CD4-positive, alpha-beta T cell treated with Interleukin-4 for 1 hour (primary cell): ENCODE results near the gene OSBPL3.

Experiments
- DNase-seq, 2 donors: peaks; one replicate each; pipeline ENCODE4 v3.0.0-alpha.2; 2020 to 2022

The OSBPL3 gene

DNA sequence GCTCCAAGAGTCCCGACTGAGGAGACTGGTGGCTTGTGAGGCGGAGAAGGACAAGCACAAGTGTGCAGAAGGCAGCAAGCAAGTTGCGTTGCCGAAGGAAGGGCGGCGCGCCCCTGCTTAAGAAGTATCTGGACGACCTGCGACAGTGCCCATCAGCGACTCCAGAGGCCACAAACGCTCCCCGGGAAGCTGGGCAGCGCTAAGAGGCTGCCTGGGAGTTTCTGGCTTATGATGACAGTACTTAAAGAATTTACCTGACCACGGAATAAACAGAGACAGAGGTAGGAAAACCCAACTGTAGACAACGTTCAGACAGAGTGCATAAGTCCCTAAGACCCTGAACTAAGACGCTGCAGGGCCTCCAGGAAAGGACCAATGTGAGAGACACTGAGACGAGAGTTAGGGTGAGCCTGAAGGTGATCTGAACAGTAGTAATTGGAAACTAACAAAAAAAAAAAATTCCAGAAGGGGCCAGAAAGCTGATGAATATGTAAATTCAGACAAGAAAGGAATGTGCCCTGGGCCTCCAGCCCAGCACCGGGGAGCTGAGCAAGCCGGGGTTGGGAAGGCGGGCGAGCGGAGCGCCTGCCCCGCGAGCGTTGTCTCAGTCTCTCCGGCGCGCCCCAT lies 1.0 kb downstream of the OSBPL3 start:
- no peak for DNase-seq

DNA sequence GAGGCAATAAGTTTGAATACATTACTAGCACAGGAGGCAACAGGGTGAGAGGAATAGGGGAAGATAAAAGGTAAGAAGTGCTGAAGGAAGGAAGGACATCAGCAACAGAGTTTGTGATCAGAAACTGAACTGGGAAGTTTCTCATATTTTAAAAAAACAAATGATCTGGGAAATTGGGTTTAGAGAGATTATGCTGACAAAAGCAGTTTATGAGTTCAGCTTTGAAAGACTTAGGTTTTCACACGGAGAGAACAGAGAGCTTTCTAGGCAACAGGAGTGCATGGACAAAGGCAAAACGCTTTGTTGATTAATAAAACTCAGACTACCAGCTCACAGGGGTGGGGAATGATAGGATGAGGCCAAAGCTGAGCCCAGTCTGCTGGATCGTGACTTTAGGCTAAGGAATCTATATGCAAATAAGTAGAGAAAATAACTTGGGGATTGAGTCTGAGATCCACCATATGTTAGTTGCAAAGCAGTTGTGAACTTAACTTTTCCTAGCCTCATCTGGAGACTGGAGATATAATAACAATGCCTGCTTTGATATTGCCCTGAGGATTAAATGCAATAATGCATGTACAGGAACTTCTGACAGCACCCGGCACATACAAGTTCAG lies 4.2 kb downstream of the OSBPL3 start:
- DNase-seq = no peak

DNA sequence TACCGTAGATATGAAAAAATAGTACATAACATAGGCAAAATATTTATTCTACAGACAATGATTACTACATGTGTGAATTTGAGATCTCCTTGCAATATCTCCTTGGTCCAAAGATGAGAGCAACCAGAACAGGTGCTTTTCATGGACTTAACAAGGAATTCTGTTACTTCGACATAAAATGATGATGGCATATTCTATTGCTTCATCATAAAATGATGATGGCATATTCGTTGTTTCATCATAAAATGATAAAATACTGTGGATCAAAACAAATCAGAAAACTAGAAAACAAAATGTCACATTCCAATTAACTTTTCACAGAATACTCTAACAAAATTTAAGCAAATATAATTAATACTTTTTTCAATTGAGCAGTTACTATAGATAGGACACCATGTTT lies 4.8 kb downstream of the OSBPL3 start:
- no peak for DNase-seq

DNA sequence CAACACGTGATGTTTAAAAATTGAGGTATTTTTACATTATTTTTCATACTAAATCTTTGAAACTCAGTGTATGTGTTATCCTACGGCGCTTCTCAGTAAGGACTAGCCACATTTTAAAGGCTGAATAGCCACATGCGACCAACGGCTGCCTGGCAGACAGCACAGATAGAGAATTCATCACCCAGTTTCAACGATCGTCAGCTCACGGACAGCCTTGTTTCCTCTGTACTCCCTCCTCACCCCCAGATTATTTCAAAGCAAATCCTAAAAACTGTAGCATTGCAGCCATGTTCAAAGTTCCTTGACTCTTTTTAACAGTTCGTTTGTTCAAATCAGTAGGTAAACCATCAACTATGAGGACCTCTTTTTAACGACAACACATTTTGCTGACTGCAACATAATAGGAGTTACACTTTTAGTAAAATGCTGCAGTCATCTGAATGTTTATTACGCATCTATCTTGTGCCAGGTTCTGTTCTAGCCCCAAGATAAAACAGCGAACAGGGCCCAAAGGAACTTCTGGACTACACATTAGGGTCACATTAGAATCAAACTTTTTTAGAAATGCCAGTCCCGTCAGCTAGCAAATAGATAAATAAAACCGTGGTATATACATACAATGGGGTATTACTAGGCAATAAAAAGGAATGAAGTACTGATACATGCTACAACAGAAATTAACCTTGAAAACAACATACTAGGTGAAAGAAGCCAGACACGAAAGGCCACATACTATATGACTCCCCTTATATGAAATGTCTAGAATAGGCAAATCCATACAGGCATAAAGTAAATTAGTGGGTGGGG lies 5.7 kb downstream of the OSBPL3 start:
- DNase-seq = no peak

DNA sequence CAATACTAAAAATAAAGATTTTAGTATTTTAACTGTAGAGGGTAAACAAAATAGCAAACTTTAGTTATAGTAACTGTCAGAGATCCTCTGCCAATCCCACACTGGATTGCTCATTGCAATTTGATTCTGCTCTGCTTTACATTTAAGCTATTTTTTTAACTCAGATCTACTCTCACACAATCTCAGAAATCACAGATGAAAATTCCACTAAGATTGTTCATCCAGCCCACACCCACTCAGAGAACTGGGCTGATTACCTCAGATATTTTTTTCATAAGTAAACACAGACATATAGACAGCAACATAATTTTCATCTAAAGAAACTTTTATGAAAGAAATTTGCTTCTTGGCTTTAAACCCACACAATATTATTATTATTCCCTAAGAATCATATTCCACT lies 7.0 kb downstream of the OSBPL3 start:
- no peak for DNase-seq

DNA sequence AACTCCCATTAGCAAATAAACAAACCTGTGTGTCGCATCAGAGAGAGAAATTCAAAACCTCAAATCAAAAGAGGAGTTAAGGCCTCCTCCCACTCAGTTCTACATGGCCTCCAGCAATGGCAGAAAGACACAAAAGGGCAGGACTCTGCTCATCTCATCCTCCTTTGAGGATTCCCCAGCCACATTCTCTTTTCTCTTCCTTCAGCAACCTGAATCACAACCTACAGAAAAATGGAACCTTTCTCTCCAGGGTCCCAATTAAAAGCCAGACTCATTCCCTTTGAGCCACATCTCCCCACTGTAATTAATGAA lies 7.9 kb downstream of the OSBPL3 start:
- no peak for DNase-seq

DNA sequence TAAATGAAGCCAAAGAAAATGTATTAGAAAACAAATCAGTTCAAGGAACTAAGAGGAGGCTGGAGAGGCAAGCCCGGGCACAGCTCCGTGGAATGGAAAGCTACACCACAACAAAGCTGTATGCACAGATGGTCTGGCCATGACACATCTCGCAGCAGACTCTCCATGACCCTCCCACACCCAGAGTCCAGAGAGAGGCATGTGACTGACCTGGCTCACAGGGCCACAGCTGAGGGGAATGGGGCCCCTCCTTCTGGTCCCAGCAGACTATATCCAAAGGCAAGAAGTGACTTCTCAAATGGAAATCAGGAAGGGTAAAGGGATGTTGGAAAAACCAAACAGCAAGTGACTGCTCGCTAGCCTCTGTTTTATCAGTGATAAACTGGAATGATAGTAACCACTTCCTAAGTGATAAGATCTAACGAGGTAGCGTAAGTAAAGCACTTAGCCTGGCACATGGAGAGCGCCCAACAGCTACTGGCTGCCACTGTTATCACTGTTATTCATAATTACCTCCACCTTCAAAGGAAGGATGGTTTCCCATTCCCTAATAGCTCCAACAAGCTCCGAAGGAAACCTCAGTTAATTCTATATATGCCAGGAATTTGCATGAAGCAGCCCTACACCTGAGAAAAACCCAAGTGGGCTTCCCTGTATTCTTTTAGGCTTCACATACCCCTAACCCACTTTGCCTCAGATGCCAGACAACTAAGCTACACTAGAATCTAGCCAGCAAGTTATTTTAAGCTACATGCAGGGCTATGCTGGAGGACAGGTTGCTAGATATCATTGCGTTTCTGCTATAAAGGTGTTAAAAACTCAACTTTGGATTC lies 8.4 kb downstream of the OSBPL3 start:
- no peak for DNase-seq

DNA sequence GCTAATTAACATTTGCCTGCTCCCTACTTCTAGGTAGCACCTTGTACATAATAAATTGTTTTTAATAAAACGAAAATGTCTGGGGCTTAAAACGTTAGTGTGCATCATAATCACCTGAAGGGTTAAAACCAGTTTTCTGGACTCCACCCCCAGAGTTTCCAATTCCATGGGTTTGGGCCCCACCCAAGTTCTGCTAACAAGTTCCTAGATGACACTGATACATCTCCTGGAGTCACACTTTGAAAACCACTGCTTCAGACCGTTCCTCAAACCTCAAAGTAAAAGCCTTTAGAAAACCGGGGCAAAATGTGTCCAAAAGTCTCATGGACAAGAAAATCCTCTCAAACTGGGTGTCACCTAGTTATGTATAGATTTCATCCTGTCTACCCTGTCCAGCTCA lies 9.3 kb downstream of the OSBPL3 start:
- DNase-seq = no peak

DNA sequence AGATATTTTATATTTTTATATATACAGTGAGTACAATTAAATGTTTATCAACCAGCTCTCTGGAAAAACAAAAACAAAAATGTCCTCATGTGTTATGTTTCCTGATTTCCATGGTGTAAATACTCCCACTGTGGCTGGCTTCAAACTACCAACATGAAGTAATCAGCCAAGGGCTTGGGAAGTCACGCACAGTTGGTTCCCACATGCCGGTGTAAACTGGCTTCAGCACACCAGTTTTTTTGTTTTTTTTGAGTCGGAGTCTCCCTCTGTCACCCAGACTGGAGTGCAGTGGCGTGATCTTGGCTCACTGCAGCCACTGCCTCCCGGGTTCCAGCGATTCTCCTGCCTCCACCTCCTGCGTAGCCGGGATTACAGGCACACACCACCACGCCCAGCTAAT lies 11.8 kb downstream of the OSBPL3 start:
- no peak for DNase-seq

DNA sequence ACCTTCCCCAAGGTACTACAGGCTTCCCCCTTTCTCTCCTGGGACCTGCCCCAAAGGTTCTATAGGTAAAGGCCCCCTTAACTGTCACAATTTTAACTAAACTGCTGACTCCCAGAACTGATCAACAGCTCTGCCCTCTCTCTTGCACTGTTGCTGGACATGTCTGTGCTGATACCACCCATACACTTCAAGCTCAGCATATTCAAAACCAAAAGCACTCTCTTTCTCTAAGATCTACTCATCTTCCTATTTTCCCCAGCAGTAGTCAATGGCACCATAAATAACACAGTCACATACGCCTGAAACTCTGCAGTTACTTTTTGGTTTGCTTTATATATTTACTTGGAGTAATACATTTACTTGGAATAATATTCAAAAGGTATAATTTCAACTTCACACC lies 12.3 kb downstream of the OSBPL3 start:
- no peak for DNase-seq

DNA sequence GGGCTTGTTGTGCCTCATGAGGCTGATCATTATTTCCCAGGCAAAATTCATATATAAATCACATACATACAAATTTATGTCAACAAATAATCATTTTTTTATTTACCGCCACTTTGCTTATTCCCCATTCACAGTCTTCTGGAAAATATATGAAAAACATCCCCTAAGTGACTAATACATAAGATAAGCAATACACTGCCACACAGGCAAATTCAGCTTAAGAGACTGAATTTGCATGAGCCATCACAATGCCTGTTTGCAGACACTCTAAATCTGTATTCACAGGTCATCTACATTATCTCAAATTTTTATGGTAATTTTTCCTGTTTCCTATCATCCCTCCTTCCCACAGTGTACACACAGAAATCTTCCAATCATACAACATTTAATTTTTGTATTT lies 13.2 kb downstream of the OSBPL3 start:
- no peak for DNase-seq

DNA sequence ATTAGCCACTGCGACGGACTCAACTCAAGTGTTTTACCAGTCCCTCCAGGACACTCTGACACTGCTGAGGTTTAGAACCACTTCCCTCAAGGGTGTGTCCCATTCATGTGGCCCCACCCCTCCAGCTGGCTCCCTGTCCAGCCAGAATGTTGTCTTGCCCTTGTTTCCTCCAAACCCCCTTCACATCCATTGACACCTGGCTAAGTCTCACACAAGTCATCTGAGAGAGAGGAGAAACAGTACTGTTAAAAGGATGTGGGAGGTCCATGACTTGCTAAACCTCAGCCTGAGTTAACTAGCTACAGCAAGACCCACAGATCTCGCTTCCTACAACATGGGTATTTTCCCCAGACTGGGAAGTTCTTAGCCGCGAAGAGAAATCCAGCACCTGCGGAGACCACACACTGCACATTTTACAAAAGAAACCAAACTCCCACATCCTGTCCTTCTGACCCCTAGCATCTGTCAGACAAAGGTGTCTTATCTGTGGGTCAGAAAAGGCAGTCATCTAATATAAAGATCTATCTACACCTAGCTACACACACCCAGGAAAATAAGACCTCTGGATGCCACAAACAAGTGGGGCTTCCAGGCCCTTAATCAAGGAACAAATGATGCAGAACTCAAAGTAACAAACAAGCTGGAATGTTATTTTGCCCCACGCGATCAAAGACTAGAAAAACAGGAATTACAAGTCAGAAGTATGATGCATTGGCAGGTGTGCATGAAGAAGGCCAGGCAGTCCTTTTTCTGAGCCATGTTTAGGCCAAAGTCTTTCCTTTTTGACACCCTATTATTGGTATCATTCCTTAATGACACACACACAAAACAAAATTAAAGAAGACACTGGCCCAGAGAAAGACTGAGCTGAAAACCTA lies 13.9 kb downstream of the OSBPL3 start:
- peak; percentile 43 to 60 for DNase-seq

DNA sequence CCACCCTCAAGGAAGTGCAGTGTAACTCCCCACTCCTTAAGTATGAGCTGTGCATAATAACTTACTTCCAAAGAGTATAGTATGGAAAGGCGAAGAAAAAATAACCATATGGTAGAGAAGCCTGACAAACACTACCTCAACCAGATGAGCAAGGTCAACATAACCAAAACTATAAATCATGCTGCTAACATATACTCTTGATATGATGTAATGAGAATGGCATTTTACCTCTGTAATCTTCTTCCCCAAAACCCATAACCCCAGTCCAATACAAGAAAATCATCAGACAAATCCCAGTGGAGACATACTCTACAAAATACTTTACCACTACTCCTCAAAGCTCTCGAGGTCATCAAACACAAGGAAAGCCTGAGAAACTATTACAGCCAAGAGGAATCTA lies 15.8 kb downstream of the OSBPL3 start:
- DNase-seq = no peak

DNA sequence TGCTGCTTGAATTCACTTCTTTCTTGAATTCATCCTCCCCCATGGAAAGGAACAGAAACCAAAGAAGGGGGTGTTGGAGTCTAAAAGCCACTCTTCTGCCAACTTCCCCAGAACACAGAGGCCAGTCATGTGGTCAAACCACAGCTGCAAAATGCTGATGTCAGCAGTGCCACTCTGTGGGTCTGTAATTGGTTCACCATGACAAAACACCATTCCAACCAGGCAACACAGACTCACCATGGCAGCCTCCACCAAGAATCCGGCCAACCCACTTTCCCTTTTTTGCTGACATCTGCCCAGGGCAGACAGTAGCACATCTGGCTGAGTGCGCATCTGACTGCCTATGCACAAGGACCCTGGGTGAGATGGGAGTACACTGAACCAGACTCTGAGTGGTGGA lies 16.8 kb downstream of the OSBPL3 start:
- peak; percentile 62 to 81 for DNase-seq

DNA sequence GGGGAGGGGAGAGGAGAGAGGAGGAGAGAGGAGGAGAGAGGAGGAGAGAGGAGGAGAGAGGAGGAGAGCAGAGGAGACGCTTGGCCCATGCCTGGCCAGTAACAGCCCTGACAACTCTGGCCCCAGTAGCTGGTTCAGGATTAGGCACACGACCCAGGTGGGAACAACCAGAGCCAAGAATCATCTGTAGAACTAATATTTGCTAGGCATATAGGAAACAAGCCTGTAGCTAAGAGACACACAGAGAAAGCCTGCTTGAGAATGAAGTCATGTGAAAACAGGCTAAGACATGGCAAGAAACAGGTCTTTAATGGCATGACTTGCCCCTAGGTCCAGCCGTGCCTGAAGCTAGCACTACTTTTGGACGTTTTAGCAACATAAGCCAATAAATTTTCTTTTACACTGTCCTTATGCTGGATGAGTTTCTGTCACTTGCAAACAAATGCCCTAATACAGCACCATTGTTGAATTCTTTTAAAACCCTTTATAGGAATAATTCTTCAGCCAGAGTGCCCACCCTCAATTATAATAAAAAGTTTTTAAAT lies 17.5 kb downstream of the OSBPL3 start:
- DNase-seq = no peak

DNA sequence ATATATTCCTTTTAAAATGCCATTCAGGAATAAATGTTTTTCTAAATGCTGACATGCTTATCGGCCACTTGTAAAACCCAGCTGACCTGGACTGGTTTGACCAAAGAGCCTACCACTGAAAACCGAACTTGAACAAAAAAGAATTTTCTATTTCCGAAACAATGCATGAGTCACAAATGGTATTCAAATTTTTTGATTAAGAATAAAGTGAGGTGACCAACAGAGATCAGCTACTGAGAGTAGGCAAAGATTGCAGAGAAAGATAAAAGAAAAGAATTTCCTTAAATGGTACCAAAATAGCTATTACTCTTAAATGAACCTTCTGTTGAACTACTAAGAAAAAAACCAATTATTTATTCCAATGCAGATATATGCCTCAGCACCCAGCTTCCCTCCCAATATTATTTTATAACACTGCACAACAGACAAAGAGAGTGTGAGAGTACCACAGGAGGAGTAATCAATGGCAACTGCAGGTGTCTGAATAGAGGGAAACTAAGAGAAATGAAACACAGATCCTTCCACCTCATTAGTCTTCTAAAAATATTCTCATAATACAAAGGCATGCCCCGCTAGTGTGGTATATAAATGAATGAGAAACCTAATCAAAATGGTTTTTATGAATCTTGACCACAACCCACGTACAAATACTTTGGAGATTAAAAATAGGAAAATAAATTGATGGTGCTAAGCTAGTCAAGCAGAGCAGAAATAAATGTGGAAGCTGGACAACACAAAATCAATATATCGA lies 20.1 kb downstream of the OSBPL3 start:
- no peak for DNase-seq

DNA sequence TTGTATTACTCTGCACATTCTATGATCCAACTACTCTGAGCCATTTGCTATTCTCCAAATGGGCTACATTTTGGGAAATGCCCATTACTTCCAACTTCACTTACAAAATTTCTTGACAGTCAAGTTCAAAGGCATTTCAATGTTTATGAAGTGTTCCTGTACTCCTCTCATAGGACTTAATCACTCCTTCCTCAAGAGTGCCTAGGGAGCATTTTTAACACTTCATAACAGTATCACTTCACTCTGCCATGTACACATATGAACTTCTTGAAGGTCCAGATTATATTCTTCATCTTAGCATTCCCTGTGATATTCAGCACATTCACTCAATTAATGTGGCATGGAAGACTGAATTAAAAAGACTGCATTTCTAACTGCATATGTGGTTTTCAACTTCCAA lies 21.6 kb downstream of the OSBPL3 start:
- no peak for DNase-seq

DNA sequence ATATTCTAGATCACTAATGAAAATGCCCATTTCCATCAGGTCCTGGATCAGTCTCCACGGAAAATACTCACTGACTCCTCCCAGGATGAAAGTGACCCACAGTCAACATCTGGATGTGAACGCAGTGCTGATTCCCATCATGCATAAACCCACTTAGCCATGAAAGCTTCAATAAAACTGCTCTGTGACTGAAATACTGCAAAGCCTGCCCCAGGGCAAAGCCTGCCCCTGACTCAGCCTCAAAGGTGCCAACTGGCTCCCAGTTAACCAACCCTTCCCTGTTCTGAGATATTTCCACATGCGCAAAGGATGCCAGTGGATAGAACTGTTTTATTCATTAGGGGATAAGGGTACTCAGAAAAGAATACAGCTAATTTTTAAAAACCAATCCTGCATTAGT lies 24.0 kb downstream of the OSBPL3 start:
- no peak for DNase-seq

DNA sequence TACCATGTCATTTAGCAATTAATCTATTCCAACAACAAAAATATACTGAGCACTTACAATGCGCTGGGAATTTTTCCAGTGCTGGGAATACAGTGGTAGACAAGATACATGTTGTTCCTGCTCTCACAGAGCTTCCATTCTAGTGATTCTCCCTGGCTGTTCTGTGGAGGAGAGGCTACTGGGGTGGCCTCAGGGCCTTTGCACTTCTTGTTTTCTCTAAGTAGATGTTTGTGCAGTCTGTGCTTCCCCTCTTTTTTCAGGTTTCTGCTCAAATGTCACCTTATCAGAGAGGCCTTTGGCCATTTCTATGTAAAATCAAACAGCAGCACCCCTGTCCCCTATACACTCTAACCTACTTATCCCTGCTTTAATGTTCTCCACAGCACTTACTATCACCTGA lies 24.7 kb downstream of the OSBPL3 start:
- DNase-seq = no peak

DNA sequence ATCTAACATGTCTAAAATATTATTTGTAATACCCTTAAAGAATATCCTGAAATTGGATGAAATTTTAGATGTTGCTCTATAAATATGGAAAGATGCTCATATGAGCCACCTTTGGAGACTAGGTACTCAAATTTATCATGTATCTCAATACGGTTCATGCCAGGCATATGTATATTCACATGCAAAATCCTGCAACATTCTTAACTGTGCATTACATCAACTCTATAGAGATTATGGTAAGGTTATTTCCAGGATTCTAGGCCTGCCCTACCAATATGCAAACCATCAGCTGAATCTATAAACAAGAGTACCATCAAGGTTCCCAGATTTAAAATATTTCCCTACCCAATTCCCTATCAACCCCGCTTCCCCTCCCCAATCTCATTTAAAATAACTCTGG lies 27.5 kb downstream of the OSBPL3 start:
- no peak for DNase-seq

DNA sequence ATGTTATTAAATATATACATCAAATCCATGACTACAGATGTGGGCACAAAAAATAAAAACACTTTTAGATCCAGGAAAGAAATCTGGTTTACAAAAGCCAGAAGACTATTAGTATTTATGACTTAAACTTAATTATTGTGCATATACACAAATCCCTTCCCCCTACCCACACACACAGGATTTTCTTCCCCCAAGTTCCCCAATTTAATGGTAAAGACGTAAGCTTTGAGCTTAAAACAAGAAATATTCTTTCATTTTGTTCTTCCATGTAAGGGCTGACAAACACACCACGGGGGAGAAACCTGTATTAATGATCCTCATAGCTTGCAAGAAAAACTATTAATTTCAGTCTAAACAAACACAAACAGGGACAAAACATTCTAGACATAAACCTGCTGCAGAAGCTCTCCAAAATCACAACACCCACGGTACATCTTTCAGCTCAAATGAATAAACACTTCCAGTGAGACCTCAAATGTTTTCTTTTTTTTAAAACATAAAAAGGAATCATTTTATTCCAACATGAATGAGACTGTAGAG lies 28.5 kb downstream of the OSBPL3 start:
- DNase-seq = no peak
